Stimulated activated CD4-positive, alpha-beta T cell treated with anti-CD3 and anti-CD28 coated beads, Interleukin-4, amount 100 ng/mL, for 4 hours (primary cell): ENCODE data around the gene DOCK3.
"Not testable (repeated sequence)": the region's sequence is repeated elsewhere in the genome, so short reads cannot be mapped to it uniquely, and the experiment has no call there.

Source experiments
- DNase-seq, 2 experiments: peaks; one replicate each; pipeline ENCODE4 v3.0.0-alpha.2; 2020

The DOCK3 gene

GRCh38 chr3:51264166-51264565, 589.4 kb downstream of the DOCK3 start:
- not testable (repeated sequence) for DNase-seq

- no peak for DNase-seq
Measured at GRCh38 chr3:51268132-51268531, 593.4 kb downstream of the DOCK3 start.

DNA sequence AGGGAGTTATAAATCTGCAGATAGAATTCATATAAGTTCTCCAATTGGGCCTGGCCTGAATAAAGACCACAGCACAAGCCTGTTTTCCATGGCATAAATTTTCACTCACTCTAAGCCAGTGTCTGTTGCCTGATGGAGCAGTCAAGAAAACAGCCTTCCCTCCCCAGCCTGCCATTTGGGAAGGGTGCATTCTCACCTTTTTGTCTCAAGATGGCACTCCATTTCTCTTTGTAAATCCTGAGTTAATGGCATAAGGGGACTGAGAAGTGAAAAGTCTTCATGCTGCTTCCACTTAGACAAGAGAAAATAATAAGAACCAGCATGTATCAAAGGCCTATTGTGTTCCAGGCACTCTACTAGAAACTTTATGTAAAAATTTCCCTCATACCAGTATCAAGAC, 594.7 kb downstream of the DOCK3 start:
- no peak for DNase-seq

- DNase-seq = no peak
Measured at GRCh38 chr3:51270559-51270958, 595.8 kb downstream of the DOCK3 start.

GRCh38 chr3:51271172-51271571, 596.4 kb downstream of the DOCK3 start:
- DNase-seq = no peak

DNA sequence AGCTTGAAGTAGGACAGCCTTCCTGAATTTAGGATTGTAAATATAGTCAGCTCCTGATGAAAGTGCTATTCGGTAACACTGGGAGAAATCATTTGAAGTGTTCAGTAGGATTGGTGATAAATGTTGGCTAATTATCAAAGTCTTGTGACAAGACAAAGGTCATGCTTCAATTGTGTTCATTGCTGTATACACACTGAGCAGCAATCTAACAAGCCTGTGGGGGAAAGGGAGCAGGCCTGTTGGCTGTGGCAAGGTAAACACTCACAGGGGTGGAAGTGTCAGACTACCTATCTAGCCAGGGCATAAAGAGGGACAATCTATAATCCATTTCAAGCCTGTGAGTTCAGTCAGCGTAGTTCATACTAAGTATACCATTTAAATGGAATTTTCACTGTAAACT, 599.3 kb downstream of the DOCK3 start:
- no peak for DNase-seq

GRCh38 chr3:51275111-51275805, 600.5 kb downstream of the DOCK3 start:
- DNase-seq = no peak

- no peak for DNase-seq
Measured at GRCh38 chr3:51276046-51276445, 601.3 kb downstream of the DOCK3 start.

DNA sequence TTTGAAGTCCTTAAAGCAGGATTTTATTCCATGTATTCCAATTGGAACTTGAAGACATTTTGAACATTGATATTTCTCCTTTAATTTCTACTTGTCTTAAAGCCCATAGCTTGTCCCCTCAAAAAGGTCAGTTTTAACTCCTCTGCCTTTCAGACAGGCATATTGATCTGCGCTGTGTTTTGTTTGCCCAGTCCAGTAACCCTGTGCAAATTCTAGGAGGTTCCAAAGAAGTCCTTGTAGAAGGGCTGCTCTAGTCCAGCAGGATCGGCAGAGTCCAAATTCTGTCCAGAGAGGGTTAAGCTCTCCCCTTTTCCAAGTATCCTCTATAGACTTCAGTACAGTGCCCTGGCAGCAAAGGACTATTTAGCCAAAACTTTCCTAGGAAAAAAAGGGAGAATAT, 604.7 kb downstream of the DOCK3 start:
- no peak for DNase-seq

- no peak for DNase-seq
Measured at GRCh38 chr3:51280176-51280575, 605.4 kb downstream of the DOCK3 start.

- DNase-seq = no peak
Measured at GRCh38 chr3:51282931-51283330, 608.2 kb downstream of the DOCK3 start.

DNA sequence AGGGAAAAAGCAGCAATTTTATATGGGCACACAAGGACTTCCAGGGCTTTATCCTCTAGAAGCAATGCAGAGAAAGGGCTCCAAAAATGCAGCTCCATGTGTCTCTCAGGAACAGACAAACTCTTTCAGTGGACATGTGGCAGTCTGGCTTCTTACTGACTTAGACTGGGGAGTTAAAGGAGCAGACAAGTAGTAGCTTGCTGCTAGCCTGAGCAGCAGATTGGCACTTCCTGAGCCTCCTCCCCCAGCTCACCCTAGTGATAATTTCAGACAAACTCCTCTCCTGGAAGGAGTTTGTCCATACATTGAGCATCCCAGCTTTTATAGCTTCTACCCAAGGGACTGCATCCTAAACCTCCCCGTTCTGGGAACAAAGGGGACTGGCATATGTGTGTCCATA, 608.7 kb downstream of the DOCK3 start:
- no peak for DNase-seq

DNA sequence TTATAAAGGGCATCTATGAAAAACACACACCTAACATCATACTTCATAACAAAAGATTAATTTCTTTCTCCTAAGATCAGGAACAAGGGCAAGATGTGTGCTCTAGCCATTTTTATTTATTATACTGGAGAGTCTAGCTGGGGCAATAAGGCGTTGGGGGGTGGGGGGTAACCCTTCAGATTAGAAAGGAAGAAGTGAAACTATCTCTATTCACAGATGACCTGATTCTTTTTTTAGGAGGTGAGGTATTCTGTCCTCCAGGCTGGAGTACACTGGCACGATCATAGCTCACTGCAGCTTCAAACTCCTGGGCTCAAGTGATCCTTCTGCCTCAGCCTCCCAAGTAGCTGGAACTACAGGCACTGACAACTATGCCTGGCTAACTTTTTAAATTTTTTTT, 620.9 kb downstream of the DOCK3 start:
- DNase-seq = no peak

GRCh38 chr3:51297333-51297732, 622.6 kb downstream of the DOCK3 start:
- DNase-seq = no peak

DNA sequence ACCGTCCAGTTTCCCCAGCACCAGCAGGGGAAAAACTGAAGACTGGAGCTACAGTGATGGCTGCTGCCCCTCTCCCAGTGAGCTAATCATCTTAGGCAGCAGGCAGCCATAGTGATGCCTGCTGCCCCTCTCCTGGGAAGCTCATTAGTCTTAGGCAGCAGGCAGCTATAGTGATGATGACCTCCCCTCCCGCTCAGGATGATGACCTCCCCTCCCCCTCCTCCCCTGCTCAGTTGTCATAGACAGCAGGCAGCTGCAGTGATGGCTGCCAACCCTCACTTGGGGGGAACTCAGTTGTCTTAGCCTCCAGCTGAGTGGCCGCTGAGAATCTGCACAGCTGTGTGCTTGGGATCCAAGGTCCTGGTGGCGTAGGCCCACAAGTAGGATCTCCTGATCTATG, 629.5 kb downstream of the DOCK3 start:
- no peak for DNase-seq

DNA sequence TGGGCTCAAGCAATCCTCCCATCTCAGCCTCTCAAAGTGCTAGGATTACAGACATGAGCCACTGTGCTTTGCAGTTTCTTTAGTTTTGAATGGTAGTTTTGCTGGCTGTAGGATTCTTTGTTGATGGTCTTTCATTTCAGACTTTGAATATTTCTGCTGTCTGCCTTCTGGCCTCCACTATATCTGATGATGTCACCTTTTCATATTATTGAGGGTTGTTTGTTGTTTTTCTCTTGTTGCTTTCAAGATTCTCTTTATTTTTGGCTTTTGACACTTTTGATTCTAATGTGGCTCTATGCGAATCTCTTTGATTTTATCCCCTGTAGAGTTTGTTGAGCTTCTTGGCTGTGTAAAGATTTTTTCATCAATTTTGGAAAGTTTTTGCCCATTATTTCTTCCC, 631.4 kb downstream of the DOCK3 start:
- no peak for DNase-seq

GRCh38 chr3:51307458-51307857, 632.7 kb downstream of the DOCK3 start:
- no peak for DNase-seq

DNA sequence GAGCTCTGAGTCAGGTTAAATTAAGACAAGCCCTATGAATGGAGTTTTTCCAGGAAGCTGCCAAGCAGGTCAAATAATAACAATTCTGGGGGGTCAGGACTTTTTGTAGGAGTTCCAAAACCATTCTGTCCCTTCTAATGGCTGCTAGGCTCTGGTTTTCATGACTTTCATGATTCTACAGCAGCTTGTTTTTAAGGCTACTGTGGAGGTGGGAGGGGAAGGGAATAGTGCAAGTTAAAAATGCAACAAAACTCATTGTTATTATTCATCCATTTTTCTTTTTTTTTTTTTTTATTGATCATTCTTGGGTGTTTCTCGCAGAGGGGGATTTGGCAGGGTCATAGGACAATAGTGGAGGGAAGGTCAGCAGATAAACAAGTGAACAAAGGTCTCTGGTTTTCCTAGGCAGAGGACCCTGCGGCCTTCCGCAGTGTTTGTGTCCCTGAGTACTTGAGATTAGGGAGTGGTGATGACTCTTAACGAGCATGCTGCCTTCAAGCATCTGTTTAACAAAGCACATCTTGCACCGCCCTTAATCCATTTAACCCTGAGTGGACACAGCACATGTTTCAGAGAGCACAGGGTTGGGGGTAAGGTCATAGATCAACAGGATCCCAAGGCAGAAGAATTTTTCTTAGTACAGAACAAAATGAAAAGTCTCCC, 633.3 kb downstream of the DOCK3 start:
- not testable (repeated sequence) for DNase-seq

DNA sequence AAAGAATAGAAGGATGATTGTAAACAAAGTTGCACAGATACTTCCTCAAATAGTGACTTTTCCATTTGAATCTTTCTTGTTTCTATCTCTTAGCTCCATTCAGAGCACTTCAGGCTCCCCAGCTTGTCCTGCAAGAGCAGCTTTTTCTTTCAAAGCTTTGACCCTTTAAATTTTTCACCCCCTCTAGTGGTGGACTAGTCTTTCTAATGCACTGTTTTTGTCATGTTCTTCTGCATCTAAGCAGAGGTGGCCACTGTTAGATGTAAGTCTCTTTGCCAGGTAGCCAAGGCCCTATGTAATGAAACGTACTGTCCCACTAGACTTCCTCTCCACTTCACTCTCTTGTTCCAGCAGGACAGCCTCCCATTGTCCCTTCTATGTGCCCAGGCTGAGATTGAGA, 636.3 kb downstream of the DOCK3 start:
- DNase-seq = no peak

- no peak for DNase-seq
Measured at GRCh38 chr3:51328206-51328605, 653.5 kb downstream of the DOCK3 start.

DNA sequence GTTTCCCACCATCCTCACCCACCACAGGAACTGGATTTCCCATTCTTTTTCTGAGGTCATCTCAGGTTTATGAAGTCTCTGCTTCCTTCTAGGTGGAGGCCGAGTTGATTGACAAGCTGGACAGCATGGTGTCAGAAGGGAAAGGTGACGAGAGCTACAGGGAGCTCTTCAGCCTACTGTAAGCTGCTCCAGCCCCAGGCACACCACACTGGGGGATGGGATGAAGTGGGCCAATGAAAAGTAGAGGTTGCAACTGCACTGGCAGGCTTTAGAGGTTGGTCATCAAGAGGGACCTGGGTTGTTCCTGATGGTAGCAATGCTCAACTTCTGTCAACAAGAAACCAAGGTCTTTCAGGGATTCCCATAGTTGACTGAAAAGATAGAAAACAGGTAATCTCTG, 655.3 kb downstream of the DOCK3 start:
- no peak for DNase-seq

DNA sequence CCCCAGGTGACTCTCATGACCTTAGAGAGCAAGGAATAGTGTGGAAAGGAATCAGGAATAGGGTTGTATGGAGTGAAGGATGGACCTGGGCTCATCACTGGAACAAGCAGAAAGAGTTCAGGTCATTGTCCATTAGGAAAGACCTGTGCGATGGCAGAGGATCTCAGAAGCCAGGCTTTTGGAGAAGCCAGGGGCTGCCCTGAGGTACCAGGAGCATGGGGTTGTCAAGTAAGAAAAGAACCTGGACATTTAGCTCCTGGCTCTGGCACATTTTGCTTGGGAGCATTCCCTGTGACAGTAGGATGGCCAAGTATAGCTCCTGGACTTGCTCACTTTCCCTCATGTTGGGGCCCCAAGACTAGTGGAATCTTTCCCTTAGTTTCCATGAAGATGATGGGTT, 657.4 kb downstream of the DOCK3 start:
- DNase-seq = no peak

- no peak for DNase-seq
Measured at GRCh38 chr3:51333021-51333420, 658.3 kb downstream of the DOCK3 start.

DNA sequence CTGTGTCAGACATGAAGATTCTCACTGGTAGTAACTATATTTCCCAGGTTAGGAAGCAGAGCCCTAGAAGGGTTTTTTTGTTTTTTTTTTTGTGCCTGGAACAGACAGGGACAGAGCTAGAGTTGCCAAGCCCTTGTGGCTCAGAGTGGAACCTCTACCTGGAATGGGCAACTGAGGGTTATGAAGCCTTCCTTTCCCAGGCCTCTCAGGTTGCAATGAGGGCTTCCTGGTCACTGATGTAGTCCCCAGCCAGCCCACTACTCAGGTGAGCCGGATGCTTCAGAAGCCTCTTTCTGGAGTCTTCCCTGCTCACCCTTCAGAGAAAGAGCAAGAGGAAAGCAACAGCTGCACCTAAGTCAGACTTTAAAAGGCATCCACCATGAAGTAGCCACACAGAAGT, 661.5 kb downstream of the DOCK3 start:
- DNase-seq = no peak

DNA sequence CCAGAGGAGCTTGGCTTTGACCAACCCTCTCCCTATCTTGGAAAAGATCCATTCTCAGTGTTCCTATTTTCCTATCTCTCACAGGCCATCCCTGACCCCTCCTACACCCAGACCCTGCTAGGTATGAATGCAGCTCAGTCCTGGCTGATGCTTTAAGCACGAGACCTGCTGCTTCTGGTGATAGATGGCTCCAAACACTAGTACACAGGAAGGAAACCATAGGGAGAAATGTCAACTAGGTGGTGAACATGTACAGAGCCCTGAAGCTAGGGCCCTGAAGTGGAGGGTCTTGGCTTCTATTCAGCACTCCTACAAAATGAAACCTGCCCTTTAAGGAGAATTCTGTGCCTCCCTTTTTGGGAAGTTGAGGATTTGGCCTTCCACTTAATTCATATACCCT, 662.9 kb downstream of the DOCK3 start:
- no peak for DNase-seq
